ENCODE data around the gene RESP18. TPM values are rescaled to one million over a fixed set of nuclear protein-coding genes. Genes with fewer than 3 reads are reported as not detected.

Gene RESP18
- total RNA-seq, 1 experiment from 2014 or later, result not detected

Other genes starting within 250 kb of the RESP18 start
- 20.9 and 22.6 TPM in 2 replicates for gene NHEJ1, start 171.9 kb downstream of the RESP18 start, total RNA-seq (2014; rRNA removed; shearing (Covaris generic); ENCODE audit: low replicate concordance)
- not detected in 2 replicates for gene SLC23A3, start 162.7 kb downstream of the RESP18 start, total RNA-seq (2014; rRNA removed; shearing (Covaris generic); ENCODE audit: low replicate concordance)
- gene CNPPD1, start 155.8 kb downstream of the RESP18 start, total RNA-seq (2014; rRNA removed; shearing (Covaris generic); ENCODE audit: low replicate concordance), result 35.2 and 40.6 TPM in 2 replicates
- 52.2 and 85.4 TPM in 2 replicates for gene RETREG2, start 154.5 kb downstream of the RESP18 start, total RNA-seq (2014; rRNA removed; shearing (Covaris generic); ENCODE audit: low replicate concordance)
- gene ZFAND2B, start 126.0 kb downstream of the RESP18 start, total RNA-seq (2014; rRNA removed; shearing (Covaris generic); ENCODE audit: low replicate concordance), result 43.3 and 72.7 TPM in 2 replicates
- 15.5 and 31.7 TPM in 2 replicates for gene ABCB6, start 113.8 kb downstream of the RESP18 start, total RNA-seq (2014; rRNA removed; shearing (Covaris generic); ENCODE audit: low replicate concordance)
- gene ATG9A, start 103.1 kb downstream of the RESP18 start, total RNA-seq (2014; rRNA removed; shearing (Covaris generic); ENCODE audit: low replicate concordance), result 74.5 and 90.6 TPM in 2 replicates
- 21.3 and 23.4 TPM in 2 replicates for gene ANKZF1, start 102.9 kb downstream of the RESP18 start, total RNA-seq (2014; rRNA removed; shearing (Covaris generic); ENCODE audit: low replicate concordance)
- gene GLB1L, start 87.3 kb downstream of the RESP18 start, total RNA-seq (2014; rRNA removed; shearing (Covaris generic); ENCODE audit: low replicate concordance), result 2.3 and 13.0 TPM in 2 replicates
- 14.4 and 26.0 TPM in 2 replicates for gene STK16, start 87.3 kb downstream of the RESP18 start, total RNA-seq (2014; rRNA removed; shearing (Covaris generic); ENCODE audit: low replicate concordance)
- gene TUBA4B, start 79.5 kb downstream of the RESP18 start, total RNA-seq (2014; rRNA removed; shearing (Covaris generic); ENCODE audit: low replicate concordance), result not detected in 2 replicates
- gene TUBA4A, start 78.8 kb downstream of the RESP18 start, total RNA-seq (2014; rRNA removed; shearing (Covaris generic); ENCODE audit: low replicate concordance), result 3.1 and 7.7 TPM in 2 replicates
- gene DNAJB2, start 53.4 kb downstream of the RESP18 start, total RNA-seq (2014; rRNA removed; shearing (Covaris generic); ENCODE audit: low replicate concordance), result 55.0 and 56.4 TPM in 2 replicates
- not detected in 2 replicates for gene PTPRN, start 23.3 kb downstream of the RESP18 start, total RNA-seq (2014; rRNA removed; shearing (Covaris generic); ENCODE audit: low replicate concordance)
- 56.4 and 73.1 TPM in 2 replicates for gene DNPEP, start 55.2 kb upstream of the RESP18 start, total RNA-seq (2014; rRNA removed; shearing (Covaris generic); ENCODE audit: low replicate concordance)
- gene DES, start 85.6 kb upstream of the RESP18 start, total RNA-seq (2014; rRNA removed; shearing (Covaris generic); ENCODE audit: low replicate concordance), result 3.8 and 22.6 TPM in 2 replicates
- gene SPEG, start 102.1 kb upstream of the RESP18 start, total RNA-seq (2014; rRNA removed; shearing (Covaris generic); ENCODE audit: low replicate concordance), result 11.6 and 12.6 TPM in 2 replicates
- 61.4 and 89.6 TPM in 2 replicates for gene GMPPA, start 166.1 kb upstream of the RESP18 start, total RNA-seq (2014; rRNA removed; shearing (Covaris generic); ENCODE audit: low replicate concordance)
- not detected in 2 replicates for gene ASIC4, start 181.7 kb upstream of the RESP18 start, total RNA-seq (2014; rRNA removed; shearing (Covaris generic); ENCODE audit: low replicate concordance)
- 26.6 and 40.4 TPM in 2 replicates for gene CHPF, start 211.1 kb upstream of the RESP18 start, total RNA-seq (2014; rRNA removed; shearing (Covaris generic); ENCODE audit: low replicate concordance)
- gene TMEM198, start 211.3 kb upstream of the RESP18 start, total RNA-seq (2014; rRNA removed; shearing (Covaris generic); ENCODE audit: low replicate concordance), result 5.1 and 5.9 TPM in 2 replicates
- 37.6 and 49.9 TPM in 2 replicates for gene OBSL1, start 238.8 kb upstream of the RESP18 start, total RNA-seq (2014; rRNA removed; shearing (Covaris generic); ENCODE audit: low replicate concordance)
- gene INHA, start 239.6 kb upstream of the RESP18 start, total RNA-seq (2014; rRNA removed; shearing (Covaris generic); ENCODE audit: low replicate concordance), result not detected in 2 replicates

Data from MG63 (cell line).